Left forelimb (tissue), 1 donor: ENCODE measurements around the gene CPNE9.

ENCODE experiments used
- DNase-seq: peaks from one replicate; pipeline ENCODE4 v3.0.0-alpha.2; 2018; ENCODE audit warnings: low spot score

The CPNE9 gene

DNA sequence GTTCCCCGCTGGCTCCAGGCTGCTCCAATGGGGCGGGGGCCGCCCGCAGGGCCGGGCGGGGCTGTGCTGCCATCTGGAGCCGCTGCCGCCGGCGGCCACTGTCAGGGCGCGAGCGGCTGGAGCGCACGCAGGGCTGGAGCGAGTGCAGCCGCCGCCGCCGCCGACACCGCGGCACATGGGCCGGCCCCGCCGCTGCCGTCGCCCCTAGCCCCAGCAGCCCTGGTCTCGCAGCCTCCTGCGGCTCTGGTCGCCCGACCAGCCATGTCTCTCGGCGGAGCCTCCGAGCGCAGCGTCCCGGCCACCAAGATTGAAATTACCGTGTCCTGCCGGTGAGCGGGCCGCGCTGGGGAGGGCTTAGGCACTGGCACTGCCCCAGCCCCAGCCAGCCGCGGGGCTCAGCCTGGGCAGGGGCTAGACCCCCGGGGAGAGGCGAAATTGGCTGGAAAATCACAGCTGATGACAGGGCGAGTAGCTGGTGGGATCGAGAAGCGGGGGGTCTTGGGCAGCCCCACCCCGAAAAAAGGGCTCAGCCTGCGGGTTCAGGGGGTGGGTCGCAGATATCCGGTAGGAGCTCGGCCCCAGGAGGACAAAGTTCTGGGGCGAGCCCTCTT lies at the start of gene CPNE9:
Gene CPNE9, plus strand, starts transcription at position 98 of the 611 bp plus-strand sequence. Its CDS starts 164 bp downstream, at position 262.
- no peak for DNase-seq

DNA sequence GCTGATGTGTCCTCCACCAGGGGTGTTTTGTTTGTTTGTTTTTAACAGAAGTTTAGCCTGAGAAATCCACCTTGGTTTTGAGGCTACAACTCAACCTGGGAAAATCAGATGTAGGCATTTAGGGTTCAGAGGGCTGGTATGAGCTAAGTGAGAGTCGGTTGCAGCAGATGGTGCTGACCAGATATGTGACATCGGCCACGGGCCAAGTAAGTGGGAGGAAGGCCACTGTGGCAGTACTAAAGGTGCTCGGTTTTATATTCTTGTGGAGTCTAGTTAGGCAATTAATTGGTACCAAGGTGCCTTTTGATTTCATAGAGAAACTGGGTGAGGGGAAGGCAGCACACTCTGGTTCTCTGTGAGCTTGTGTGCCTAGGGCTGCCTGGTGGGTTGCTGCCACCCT lies 43.8 kb upstream of the CPNE9 start:
- no peak for DNase-seq

GRCh38 chr3:9660972-9661371 lies 42.7 kb upstream of the CPNE9 start:
- no peak for DNase-seq

- DNase-seq, result no peak
Observed at GRCh38 chr3:9664119-9664751, 39.4 kb upstream of the CPNE9 start.

GRCh38 chr3:9666704-9667445 lies 36.8 kb upstream of the CPNE9 start:
- no peak for DNase-seq

- DNase-seq, result no peak
Observed at GRCh38 chr3:9669277-9669676, 34.4 kb upstream of the CPNE9 start.

GRCh38 chr3:9669720-9670432 lies 33.8 kb upstream of the CPNE9 start:
- DNase-seq, result no peak

GRCh38 chr3:9673082-9673481 lies 30.6 kb upstream of the CPNE9 start:
- no peak for DNase-seq

DNA sequence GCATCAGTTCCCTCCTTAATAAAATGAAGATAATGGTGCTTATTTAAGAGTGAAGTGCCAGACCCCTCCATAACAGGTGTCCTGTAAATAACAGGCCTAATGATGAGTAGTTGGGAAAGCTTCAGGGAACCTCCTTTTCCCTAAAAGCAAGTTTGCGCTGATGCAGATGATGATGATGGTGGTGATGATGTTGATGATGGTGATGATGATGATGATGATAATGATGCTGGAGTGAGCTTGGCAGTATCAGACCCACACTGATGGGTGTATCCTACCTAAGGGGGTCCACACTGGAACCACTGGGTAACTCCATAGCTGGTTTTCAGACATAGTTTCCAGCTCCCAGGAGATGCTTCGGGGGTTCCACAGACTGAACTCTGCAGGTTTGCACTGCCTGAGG lies 29.9 kb upstream of the CPNE9 start:
- no peak for DNase-seq

DNA sequence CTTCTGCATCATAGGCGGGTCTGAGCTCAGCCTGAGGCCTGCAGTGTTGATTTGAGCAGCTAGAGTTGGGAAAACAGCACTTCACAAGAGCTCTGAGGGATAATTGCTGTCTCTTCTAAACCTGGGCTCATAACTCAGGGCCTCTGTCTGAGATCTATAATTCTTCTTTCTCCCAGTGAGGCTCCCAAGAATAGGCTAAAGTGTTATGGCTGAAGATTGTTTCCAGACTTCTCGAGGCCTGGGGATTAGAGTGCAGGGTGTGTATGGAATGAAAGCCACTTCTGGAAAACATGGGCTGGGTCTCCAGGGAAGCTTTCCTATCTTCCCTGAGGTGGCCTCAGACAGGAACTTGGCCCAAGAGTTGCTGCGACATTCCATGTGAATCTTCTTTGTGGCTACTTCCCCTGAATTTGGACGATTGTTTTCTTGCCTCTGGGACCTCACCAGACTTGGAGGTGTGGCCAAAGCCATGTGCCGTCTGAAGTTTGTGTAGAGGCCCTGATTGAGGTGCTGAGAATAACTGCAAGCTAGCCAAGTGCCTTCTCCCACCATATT lies 27.8 kb upstream of the CPNE9 start:
- DNase-seq, result no peak

DNA sequence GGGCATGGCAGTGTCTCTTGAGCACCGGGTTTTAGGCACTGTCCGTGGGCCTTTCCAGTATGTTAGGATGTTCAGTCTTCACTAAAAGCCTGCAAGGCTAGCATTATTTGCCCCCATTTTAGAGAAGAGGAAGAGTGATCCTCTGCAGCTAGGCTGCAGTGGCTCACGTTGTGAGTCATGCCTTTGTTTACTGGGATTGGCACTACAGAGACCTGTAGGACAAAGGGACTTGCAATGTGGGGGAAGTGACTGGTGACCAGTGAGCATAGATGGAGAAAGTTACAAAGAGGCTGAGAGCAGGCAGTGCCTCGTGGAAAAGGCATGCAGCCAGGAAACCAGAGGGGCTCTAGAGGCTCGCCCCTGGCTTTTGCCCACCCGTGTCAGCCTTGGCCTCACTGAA lies 26.8 kb upstream of the CPNE9 start:
- DNase-seq, result no peak

GRCh38 chr3:9678493-9678892 lies 25.1 kb upstream of the CPNE9 start:
- no peak for DNase-seq

DNA sequence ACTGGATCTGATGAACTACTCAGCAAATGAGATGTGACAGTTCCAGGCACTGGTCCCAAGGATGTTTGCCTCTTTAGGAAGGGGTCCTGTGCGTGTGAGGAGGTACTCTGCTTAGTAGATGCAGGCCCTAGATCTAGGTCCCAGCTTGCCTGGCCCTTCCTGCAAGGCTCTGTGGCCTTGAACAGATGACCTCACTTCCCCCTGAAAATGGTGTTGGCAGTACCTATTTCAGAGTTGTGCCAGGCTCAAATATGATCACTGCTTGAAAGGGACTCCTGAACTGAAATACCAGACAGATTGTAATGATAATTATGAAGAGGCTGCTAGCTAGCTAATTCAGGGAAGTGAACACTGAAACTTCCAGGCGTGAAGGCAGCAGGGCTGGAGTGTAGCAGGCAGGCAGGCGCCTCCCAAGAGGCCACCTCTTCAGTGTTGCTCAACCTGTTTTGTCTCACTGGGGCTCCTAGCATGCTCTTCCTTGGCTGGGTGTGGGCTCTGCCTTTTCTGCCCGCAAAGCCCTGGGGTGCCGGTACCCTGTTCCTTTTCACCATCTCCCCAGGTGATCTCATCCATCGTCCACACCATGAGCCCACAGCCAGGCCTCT lies 24.1 kb upstream of the CPNE9 start:
- no peak for DNase-seq

DNA sequence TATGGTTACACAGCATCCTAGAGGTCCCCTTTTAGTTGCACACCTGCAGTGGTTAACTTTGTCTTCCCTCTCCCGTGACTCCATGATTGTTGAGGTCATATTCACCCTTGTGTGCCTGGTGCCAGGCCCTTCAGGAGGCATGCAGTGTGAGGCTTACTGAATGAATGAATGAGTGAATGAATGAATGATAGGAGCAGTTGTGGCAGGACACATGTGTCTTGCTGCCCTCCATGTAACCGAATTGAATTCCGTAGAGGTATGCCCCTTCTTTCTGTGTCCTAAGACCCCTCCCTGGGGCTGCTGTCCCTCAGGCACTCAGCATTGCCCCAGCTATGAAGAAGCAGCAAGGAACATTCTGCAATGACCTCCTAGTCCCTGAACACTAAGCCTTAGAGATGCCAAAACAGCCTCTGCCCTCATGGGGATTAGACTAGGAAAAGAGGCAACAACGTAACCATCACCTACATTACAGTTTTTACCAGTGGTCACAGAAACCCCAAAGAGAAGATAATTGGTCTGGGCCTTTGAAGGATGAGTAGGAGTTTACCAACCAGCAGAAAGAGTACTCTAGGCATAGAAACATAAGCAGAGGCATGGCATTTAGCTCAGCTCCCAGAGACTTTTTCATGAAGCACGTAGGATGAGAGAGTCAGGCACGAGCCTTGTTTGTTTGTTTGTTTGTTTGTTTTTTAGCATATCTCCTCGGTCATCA lies 22.5 kb upstream of the CPNE9 start:
- DNase-seq, result no peak

- DNase-seq, result no peak
Observed at GRCh38 chr3:9681723-9682081, 21.9 kb upstream of the CPNE9 start.

- no peak for DNase-seq
Observed at GRCh38 chr3:9682096-9682495, 21.5 kb upstream of the CPNE9 start.

DNA sequence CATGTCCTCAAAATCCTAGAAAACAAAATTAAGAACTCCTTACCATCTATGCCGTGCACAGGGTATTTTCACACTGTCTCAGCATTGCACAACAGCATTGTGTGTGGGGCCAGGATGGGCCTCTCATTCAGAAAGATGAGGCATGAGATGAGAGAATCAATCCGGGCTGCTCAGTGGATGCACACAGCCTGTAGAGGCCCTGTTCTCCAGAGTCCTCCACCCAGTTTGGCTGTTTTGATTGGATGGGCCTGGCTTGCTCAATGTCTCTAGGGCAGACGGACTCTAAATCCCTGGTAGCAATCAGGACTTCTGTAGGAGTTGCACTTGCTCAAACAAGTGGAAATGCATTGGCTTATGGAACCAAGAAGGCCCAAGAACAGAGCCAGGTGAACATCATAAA lies 20.2 kb upstream of the CPNE9 start:
- no peak for DNase-seq

DNA sequence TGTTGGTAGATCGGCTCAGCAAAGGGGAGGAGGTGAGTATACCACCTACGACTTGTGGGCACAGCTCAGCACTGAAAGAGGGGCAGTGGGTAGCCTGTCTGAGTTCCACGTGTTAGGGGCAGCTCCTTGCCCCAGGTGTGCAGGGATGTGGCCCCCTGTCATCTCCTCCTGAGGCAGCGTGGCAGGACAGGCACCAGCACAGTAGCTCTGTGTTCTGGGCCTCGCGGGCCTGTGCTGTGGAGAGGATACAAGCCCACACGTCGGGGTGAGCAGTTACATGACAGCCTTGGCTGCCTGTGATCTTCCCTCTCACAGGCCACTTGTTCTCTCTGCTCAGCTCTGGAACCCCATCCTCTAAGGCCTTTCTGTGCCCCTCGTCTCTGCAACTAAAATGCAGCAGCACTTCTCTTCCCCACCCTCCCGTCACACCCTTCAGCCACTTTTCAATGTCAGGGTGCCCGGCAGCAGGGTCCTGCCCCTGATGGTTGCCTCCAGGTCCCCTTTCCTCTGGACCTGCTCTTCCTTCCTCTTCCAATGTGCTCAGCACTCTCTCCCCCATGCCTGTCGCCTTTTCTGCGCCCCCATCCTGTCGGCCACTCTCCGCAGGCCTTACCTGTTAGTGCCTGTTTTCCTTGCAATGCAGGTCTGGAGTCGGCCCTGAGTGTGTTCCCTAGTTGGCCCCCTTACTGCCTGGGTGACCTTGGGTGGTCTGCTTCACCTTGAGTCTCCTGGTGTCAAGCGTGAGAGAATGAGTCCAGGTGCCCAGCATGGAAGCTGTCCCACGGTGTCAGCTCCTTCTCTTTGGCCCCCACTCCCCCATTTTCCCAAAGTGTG lies 18.2 kb upstream of the CPNE9 start:
- DNase-seq, result no peak

DNA sequence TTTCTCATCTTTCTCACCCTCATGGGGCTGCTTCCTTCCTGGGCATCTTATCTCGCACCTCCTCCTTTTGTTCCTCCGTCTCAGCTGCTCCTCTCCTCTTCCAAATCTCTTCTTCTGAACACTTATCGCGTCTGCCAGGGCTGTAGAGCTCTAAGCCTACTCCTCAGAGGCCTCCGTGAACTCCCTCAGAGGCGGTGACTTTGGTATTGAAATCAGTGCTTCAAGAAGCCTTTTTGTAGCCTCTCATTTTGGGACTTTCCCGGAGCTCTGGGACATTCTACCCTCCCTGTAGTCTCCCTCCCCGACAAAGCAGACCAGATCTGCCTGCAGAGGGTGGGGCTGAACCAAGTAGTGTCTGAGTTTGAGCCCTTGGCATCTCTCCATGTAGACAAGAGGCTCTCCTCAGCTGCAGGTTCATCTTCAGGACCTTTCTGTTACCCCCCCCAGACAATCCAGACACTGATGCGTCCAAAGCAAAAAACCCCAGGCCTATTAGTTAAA lies 17.5 kb upstream of the CPNE9 start:
- DNase-seq, result no peak

DNA sequence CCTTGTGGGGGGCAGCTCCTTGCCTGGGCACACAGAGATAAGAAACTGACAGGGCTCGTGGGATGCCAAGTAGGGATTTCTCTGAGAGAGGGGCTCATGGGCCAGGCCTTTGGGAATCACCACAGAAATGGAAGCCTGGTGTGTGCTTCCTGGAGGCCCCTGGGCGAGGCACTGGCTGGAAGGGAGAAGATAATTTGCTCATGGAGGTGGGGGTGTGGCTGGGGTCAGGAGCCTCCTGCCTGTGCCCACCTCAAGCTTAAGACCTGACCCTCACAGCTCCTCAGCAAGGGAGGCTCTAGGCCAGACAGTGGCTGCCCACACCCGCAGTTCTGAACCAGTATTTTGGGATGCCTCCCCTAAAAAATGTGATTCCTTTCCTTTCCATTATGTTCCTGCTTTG lies 16.9 kb upstream of the CPNE9 start:
- no peak for DNase-seq
